HTERT RPE-1 (cell line): ENCODE results near the gene SCNN1B.

Experiments
- in situ Hi-C: fragments of 300-500 bp; cut with MboI; formaldehyde crosslinking; loops from 4 replicates; pipeline ENCODE4 v1.14.3; 2020; ENCODE audit warnings: low sequenced_read_pairs

Gene SCNN1B

DNA sequence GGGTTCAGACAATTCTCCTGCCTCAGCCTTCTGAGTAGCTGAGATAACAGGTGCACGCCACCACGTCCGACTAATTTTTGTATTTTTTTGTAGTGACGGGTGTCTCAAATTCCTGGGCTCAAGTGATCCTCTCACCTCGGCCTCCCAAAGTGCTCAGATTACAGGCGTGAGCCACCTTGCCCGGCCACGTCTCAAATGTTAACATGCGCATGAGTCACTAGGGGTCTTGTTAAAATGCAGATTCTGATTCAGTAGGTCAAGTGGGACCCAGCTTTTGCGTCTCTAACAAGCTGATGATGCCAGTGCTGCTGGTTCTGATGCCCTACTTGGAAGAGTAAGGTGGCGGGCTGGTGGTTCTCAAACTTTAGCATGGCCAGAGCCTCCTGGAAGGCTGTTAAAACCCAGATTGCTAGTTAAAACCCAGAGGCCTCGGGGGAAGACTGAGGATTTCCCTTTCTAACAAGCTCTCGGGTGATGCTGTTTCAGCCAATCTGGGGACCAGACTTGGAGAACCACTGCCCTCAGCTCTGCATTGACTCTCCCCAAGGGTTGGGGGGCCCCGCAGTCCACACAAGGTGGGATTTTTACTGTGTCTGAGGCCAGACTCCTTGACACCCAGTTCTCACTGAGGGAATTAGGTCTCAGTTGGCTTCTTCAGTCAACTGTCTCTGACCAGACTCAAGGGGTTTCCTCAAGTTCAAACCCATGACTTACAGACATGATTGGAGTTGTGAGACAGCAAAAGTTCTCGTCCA, 17.9 kb downstream of the SCNN1B start:
- in situ Hi-C loops, result no loop called here

DNA sequence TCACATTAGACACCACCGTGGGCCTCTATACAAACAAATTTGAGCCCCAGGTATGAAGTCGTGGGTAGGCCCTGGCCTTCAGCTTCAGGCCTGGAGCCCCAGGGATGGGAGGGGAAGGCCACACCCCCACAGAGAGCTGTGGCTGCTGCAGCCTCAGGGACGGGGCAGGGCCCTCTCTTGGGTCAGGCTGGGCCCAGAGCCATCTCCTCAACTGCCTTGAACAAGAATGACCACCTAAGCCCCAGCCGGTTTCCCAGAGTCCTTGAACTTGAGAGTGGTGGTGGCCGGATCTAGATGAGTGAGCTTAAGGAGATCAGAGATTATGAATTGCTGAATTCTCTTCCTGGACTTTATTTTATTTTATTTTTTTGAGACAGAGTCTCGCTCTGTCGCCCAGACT, 18.6 kb downstream of the SCNN1B start:
- in situ Hi-C loops, result no loop called here

DNA sequence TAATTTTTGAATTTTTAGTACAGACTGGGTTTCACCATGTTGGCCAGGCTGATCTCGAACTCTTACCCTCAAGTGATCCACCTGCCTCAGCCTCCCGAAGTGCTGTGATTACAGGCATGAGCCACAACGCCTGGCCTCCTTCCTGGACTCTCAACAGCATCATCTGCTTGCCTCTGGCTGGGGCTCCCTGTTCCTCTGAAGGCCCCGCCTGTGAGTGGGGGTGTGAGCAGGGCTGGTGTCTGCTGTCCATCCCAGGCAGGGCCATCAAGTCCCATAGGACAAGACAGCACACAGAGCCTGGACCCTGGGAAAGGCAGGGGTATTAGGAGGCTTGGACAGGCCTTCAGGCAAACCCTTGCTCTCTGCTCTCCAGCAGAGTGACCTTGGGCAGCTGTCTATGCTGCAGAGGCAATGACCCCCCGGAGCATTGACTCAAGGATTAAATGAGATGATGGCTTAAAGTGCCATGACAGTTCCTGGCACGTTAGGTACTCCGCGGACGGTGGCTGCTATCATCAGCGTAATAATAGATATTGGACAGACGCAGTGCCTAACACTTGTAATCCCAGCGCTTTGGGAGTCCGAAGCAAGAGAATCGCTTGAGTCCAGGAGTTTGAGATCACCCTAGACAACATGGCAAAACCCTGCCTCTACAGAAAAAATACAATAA, 19.2 kb downstream of the SCNN1B start:
- in situ Hi-C loops, result no loop called here

DNA sequence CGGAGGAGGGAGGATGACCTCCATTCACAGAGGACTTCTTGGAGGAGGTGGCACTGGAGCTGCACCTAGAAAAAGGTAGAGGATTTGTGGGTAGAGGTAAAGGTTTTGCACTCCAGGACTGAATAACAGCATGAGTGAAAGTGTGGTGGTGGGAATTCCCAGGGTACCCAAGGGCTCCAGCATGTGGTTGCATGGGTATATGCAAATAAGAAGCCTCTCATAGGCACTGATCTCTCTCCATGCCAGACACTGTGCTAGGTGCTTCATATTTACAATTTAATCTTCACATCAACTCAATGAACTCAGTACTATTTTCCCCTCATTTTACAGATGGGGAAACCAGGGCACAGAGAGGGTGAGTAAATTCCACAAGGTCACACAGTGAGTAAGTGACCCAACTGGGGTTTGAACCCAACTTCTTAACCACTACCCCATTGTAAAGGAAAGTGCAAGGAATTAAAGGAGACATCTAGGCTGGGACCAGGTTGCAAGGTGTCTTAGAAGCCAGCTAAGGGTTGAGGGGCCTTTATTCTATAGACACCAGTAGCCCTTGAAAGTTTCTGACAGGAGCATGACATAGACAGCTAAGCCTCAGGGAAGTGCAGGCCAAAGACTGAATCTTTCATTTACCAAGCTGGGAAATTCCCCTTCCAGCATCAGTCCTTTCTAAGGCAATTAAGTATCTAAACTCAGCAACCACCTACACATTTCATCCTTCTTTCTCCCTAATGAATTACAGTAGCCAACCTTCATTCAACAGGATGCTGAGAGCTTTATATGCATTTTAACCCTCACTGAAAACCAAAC, 21.3 kb downstream of the SCNN1B start:
- in situ Hi-C loops, result no loop called here

DNA sequence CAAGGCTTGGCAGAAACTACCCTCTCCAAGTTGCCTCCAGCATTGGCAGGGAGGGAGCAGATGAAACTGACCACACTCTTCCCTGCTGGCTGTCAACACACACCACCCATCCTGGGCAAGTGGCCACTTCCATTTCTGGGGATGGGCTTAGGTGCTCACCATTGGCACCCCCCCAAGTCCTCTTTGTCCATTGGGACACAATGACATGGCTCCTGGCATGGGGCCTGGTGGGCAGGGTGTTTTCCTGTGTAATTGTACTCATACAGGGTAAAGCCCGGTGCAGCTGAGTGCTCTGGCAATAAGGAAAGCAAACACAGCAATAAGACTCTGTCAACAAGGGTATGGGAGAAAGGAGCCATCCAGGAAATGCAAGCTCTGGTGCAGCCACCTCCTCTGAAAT, 22.6 kb downstream of the SCNN1B start:
- in situ Hi-C loops, result no loop called here

DNA sequence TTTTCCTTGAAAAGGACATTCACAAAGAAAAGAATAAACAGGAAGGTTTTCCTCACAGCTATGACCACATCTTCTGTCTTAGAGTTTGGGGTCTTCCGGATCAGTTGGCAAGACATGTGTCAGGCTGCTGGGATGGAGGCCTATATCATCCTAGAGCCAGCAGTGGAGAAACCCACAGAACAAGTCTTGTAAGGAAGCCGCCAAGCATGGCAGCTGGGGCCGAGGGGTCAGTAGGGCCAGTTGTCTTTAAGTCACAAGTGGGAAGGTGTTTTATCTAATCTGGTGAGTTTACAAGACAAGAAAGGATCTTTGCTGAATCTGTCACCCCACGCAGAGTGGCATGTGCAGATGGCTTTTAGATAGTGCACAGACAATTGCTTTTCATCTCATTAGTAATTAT, 25.7 kb downstream of the SCNN1B start:
- in situ Hi-C loops, result no loop called here

DNA sequence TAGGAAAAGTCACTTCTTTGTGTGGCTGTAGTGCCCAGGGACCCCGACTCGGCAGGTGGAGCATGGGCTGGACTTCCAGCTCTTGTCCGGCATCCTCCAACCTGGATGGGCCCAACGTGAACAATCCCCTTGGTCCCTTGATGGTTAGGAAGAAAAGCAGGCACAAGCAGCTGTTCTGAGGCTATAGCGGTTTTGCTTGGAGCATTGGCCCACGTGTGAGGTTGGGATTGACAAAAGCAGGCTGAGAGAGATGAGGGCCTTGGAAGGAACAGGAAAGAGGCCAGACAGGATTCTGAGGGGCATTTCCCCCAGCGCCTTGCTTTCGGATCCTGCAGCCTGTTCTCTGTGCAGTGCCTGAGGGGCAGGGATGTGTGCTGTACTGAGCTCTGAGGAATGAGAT, 28.1 kb downstream of the SCNN1B start:
- in situ Hi-C loops, result no loop called here

DNA sequence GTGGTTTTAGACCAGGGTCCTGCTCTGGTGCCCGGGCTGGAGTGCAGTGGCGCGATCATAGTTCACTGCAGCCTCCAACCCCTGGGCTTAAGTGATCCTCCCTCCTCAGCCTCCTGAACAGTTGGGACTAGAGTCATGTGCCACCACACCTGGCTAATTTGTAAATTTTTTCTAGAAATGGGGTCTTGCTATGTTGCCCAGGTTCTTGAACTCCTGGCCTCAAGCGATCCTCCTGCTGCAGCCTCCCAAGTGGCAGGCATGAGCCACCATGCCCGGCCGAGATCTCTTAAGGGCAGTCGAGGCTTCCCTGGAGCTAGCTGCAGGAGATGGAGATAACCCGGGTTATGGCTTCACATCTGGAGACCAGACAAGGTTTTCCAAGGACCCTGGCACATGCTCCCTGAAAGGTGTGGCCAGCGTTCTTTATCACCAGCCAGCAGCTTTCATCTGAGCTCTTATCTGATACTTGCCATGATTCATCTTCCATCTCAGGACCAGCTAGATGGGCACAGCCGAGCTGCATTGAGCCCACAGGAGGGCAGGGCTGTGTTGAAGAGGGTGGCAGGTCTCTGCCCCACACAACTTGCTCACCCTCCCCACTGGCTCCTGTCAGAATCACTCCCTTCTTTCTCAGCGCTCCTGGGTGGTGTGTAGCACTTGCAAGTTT, 28.6 kb downstream of the SCNN1B start:
- in situ Hi-C loops, result no loop called here

DNA sequence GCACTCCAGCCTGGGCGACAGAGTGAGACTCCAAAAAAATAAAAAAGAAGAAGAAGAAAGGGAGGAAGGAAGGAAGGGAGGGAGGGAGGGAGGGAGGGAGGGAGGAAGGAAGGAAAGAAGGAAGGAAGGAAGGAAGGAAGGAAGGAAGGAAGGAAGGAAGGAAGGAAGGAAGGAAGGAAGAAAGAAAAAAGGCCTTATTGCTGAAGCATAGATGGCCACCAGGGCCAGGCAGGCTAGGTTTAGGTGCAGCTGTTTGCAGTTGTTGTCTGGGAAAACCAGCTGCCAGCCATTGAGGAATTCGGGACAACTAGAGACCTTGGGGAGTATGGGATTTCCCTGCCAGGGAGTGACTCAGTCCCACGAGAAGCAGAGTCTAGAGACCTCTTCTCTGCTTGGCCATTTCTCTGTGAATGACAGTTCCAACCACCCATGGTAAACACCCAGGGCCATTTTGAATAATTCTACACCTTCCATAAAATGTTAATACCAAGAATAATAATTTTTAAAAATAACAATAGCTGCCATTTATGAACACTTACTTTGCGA, 31.0 kb downstream of the SCNN1B start:
- in situ Hi-C loops, result no loop called here

DNA sequence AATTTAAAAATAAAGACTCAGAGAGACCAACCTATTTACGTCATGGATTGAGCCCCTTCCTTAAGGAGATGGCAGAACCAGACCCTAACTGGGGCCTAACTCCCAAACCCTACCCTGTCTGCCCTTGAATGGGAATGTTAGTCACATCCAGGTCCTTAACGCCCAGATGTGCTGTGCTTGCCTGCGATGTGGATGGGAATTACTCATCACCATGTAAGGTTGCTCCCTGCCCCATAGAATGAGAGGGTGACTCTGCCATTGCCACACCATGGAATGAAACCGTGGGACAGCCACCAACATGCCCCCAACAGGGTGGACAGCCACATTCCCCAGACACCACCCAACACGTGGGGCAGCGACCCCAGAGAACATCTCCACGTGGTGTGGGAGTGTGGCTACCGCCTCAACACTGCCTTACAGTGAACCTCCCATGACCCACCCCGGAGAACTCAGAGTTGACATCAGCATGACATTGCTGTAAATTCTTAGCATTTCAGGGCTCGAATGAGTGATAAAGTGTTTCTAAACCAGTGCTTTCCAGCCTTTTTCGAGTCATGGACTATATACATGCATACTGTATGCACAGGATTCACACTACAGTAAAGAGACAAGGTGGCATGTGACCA, 31.8 kb downstream of the SCNN1B start:
- in situ Hi-C loops, result no loop called here

DNA sequence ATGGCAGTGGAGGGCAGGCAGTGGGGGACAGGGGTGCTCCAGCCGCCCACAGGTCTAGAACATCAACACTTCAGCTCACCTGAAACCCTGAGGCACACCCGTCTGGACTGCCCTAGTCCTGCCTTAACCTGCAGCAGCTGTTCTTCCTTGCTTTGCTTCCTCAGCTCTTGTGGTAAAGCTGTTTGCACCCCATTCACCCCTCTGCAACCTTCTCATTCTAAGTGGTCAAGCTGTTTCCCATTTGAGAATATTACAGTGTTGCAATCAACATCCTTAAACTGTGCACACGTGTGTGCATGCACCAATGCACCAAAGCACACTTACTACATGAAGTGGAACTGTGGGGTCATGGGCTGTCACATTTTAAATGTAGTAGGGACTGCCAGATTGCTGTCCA, 32.4 kb downstream of the SCNN1B start:
- in situ Hi-C loops, result no loop called here

DNA sequence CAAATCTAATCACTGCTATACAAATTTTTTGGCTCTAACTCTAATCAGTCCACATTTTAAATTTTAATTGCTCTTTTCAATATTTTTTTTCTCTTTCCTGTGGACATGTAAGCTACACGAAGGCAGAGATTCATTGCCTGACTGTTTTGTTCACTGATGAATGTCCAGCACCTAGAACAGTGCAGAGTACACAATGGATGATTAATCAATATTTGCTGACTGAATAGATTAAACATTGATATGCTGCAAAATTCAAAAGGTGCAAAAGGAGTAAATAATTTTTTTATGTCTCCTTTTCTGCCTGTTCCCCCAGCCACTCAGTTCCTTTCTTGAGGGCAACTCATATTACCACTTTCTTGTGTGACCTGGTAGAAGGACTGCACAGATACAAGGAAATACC, 32.8 kb downstream of the SCNN1B start:
- in situ Hi-C loops, result no loop called here

DNA sequence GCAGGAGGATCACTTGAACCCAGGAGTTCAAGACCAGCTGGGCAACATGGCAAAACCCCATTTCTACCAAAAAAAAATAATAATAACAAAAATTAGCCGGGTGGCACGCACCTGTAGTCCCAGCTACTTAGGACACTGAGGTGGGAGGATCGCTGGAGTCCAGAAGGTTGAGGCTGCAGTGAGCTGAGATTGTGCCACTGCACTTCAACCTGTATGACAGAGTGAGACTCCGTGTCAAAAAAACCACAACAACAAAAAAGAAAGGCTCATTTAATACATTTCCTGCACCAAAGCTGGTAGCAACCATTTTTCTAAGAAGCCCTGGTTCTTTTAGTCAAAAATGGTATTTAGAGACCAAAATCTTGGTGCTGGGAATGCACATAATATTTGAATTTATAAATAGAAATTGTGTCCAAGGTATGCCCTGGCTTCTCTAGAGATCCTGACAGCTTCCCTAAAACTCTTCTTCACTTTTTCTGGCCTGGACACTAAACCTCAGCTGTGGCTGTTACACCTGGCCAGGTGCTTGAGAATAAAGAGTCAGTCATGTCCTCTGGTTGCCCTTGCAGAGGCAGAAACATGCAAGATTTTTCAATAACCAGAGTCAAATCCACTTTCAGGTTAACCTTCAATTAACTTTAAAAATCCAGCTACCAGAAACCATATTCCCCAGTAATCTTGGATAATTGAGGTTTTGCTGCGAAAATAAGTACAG, 35.9 kb downstream of the SCNN1B start:
- in situ Hi-C loops, result no loop called here

DNA sequence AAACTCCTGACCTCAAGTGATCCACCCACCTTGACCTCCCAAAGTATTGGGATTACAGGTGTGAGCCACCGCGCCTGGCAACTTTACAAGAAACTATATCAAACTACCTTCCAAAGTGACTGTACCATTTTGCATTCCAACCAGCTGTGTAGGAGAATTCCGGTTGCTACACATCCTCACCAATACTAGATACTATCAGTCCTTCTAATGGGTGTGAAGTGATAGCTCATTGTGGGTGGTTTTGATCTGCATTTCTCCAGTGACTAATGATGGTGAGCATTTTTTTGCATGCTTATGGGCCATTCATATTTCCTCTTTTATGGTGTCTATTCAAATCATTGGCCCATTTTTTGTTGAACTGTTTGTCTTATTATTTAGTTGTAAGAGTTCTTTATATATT, 37.7 kb downstream of the SCNN1B start:
- in situ Hi-C loops, result no loop called here

DNA sequence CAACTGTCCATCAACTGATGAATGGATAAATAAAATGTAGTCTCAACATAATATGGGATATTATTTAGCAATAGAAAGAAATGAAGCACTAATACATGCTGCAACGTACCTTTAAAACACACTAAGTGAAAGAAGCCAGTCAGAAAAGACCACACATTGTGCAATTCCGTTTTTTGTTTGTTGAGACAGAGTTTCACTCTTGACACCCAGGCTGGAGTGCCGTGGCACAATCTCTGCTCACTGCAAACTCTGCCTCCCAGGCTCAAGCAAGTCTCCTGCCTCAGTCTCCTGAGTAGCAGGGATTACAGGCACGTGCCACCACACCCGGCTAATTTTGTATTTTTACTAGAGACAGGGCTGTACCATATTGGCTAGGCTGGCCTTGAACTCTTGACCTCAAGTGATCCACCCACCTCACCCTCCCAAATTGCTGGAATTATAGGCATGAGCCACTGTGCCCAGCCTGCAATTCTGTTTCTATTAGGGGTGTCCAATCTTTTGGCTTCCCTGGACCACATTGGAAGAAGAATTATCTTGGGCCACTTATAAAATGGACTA, 40.1 kb downstream of the SCNN1B start:
- in situ Hi-C loops, result no loop called here

DNA sequence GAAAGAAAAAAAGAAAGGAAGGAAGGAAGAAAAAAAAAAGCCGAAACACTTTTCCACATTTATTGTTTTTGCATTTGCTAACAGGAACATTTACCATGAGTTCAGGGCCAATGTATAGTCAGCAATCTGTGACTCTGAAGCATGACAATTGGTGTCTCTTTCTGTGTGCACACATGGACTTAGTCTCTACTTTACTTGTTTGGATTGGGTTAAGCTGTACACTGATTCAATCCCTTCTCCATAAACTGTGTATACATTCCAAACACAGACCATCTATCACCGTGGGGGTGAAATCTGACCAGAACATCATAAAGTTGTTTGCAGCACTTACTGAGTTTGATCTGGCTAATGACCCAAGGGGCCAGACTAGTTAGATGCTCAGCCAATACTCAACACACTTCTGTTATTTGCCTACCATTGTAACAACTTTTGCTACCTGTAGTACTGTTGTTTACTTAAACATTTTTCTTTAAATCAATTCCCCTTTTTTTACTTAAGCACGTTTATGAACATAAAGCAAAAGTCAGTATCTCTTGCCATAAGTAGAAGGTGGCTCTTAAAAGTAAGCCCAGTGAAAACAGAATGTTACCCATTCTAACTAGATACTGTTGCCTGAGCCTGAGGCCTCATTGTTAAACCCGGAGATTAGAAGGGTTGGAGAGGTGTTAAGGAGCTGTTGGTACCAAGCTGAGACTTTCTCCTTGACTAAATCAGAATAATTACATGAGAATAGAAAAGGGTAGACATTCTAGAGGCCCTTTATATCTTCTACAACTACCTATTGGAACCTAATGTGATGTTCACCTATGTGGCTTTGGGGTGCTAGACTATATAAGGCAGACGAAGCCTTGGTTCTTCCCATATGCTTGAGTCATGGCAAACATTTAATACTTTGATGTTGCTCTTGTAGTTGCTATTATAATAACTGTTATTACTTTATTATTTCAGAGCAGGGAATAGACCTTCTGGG, 41.8 kb downstream of the SCNN1B start:
- in situ Hi-C loops, result no loop called here

DNA sequence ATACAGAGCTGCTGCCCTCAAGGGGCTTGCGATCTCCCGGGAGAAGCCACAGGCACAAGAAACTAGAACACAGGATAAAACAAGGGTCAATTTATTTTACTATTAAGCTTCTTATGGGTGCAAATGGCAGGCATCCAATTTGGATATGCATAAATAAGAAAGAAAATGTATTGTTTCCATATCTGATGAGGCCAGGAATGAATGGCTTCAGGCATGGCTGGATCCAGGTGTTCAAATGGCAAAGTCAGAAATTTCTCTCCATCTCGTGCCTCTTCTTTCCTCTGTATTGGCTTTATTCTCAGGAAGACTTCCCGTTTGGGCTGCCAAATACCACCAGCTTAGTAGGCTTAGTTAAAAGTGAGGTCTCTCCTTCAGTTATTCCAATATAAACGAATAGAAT, 43.1 kb downstream of the SCNN1B start:
- in situ Hi-C loops, result no loop called here
